Measurements from ENCODE around the gene C20orf96.
A peak's percentile ranks its signal among the peaks of the same experiment; 100 is the strongest.
"Not testable (repeated sequence)": the region's sequence is repeated elsewhere in the genome, so short reads cannot be mapped to it uniquely, and the experiment has no call there.

C20orf96 gene

GRCh38 chr20:290084-290831 is at the start of gene C20orf96:
C20orf96 (minus strand) TSS chr20:290750; CDS start chr20:290610, 140 bp downstream.
- peak; percentile 92 for DNase-seq

GRCh38 chr20:336040-336439 is 45.5 kb upstream of the C20orf96 start:
- not testable (repeated sequence) for DNase-seq

GRCh38 chr20:334578-334977 is 44.0 kb upstream of the C20orf96 start:
- no peak for DNase-seq

- peak; percentile 76 for DNase-seq
Observed at GRCh38 chr20:330233-331149, 39.9 kb upstream of the C20orf96 start.

GRCh38 chr20:329851-330232 is 39.3 kb upstream of the C20orf96 start:
- no peak for DNase-seq

- no peak for DNase-seq
Observed at GRCh38 chr20:328975-329695, 38.6 kb upstream of the C20orf96 start.

- DNase-seq: no peak
Observed at GRCh38 chr20:328027-328974, 37.8 kb upstream of the C20orf96 start.

GRCh38 chr20:327186-328026 is 36.9 kb upstream of the C20orf96 start:
- peak; percentile 88 for DNase-seq

- peak; percentile 30 for DNase-seq
Observed at GRCh38 chr20:326645-327185, 36.2 kb upstream of the C20orf96 start.

- DNase-seq: peak; percentile 50
Observed at GRCh38 chr20:325889-326644, 35.5 kb upstream of the C20orf96 start.

GRCh38 chr20:325045-325888 is 34.7 kb upstream of the C20orf96 start, which contains the start of gene SOX12:
SOX12 (plus strand) TSS chr20:325552; CDS start chr20:325925, 373 bp downstream.
- peak; percentile 90 for DNase-seq

- DNase-seq: peak; percentile 81
Observed at GRCh38 chr20:324177-325044, 33.9 kb upstream of the C20orf96 start.

GRCh38 chr20:316316-317068 is 25.9 kb upstream of the C20orf96 start:
- DNase-seq: no peak

GRCh38 chr20:313948-314347 is 23.4 kb upstream of the C20orf96 start:
- DNase-seq: no peak

GRCh38 chr20:313402-313801 is 22.9 kb upstream of the C20orf96 start:
- DNase-seq: no peak

GRCh38 chr20:312866-313265 is 22.3 kb upstream of the C20orf96 start:
- no peak for DNase-seq

- no peak for DNase-seq
Observed at GRCh38 chr20:312067-312466, 21.5 kb upstream of the C20orf96 start.
